IMR-90 (cell line): Measurements from ENCODE around the gene KDM5B. TPM values are rescaled to one million over a fixed set of nuclear protein-coding genes. Genes with fewer than 3 reads are reported as not detected.

Source experiments
- ATAC-seq: fragments of 200-7000 bp; cut with Tn5 transposase; 2 replicates; pipeline ENCODE4 v1.9.1; 2020; ENCODE audit warnings: low read depth, mild to moderate bottlenecking, moderate library complexity
- BruUV-seq: library from RNA; stranded (reverse); fragments of 400-500 nt; replicated peaks from 2 replicates; lab custom pipeline; 2021; lab: Mats Ljungman, UMichigan
- CTCF ChIA-PET: fragments of 300-600 bp; formaldehyde crosslinking; extraction: SDS; loops from one replicate; lab custom pipeline; 2021; ENCODE audit warnings: antibody characterized with exemption; lab: Yijun Ruan, JAX
- POLR2A ChIA-PET: fragments of 300-600 bp; sonication (Branson Sonifier 250); formaldehyde crosslinking; loops from one replicate; lab custom pipeline; 2022; ENCODE audit warnings: antibody characterized with exemption; ENCODE audit not compliant: unreplicated experiment; lab: Charles Lee
- DNase-seq: peaks from one replicate; pipeline ENCODE4 v3.0.0; 2013
- H2AFZ ChIP-seq: replicated peaks from 2 replicates; pipeline ENCODE3; 2013; ENCODE audit warnings: low read length, mild to moderate bottlenecking; ENCODE audit not compliant: poor library complexity
- H2AK5ac ChIP-seq: 2 replicates; pipeline ENCODE4 v1.6.1; 2013; ENCODE audit warnings: low read depth, low read length, inconsistent platforms
- H2AK9ac ChIP-seq: replicated peaks from 2 replicates; pipeline ENCODE3; 2013; ENCODE audit warnings: mild to moderate bottlenecking, low read depth, low read length, moderate library complexity; ENCODE audit not compliant: poor library complexity
- H2BK120ac ChIP-seq: 2 replicates; pipeline ENCODE4 v1.6.1; 2013; ENCODE audit warnings: low read depth, low read length, inconsistent platforms
- H2BK15ac ChIP-seq: 3 replicates; pipeline ENCODE4 v1.6.1; 2013; ENCODE audit warnings: low read depth, low read length, inconsistent platforms
- H2BK20ac ChIP-seq: 2 replicates; pipeline ENCODE4 v1.6.1; 2013; ENCODE audit warnings: low read depth, mild to moderate bottlenecking, inconsistent platforms, low read length, moderate library complexity
- H2BK5ac ChIP-seq: 2 replicates; pipeline ENCODE4 v1.6.1; 2013; ENCODE audit warnings: mild to moderate bottlenecking, low read depth, low read length, inconsistent platforms; ENCODE audit not compliant: poor library complexity, severe bottlenecking
- H3K14ac ChIP-seq: replicated peaks from 2 replicates; pipeline ENCODE4 v1.6.1; 2013; ENCODE audit warnings: low read depth, low read length, inconsistent platforms
- H3K18ac ChIP-seq: 2 replicates; pipeline ENCODE4 v1.6.1; 2013; ENCODE audit warnings: low read depth, low read length, control low read depth
- H3K23ac ChIP-seq: 2 replicates; pipeline ENCODE4 v1.6.1; 2013; ENCODE audit warnings: low read depth, low read length, inconsistent platforms
- H3K27ac ChIP-seq: 2 replicates; pipeline ENCODE4 v1.5.1; 2013; ENCODE audit warnings: mild to moderate bottlenecking, control low read depth, low read length; ENCODE audit not compliant: insufficient read depth
- H3K27me3 ChIP-seq: 2 replicates; pipeline ENCODE4 v1.6.1; 2013; ENCODE audit warnings: low read length; ENCODE audit not compliant: control insufficient read depth, insufficient read depth
- H3K36me3 ChIP-seq: 2 replicates; pipeline ENCODE4 v1.6.1; 2013; ENCODE audit warnings: low read length, mixed read lengths; ENCODE audit not compliant: control insufficient read depth, insufficient read depth
- H3K4ac ChIP-seq: 2 replicates; pipeline ENCODE4 v1.6.1; 2013; ENCODE audit warnings: low read depth, low read length, inconsistent platforms
- H3K4me1 ChIP-seq: 2 replicates; pipeline ENCODE4 v1.6.1; 2013; ENCODE audit warnings: low read length, mixed read lengths; ENCODE audit not compliant: control insufficient read depth, insufficient read depth
- H3K4me2 ChIP-seq: 2 replicates; pipeline ENCODE4 v1.6.1; 2013; ENCODE audit warnings: low read depth, mild to moderate bottlenecking, control low read depth, low read length, moderate library complexity
- H3K4me3 ChIP-seq: 2 replicates; pipeline ENCODE4 v1.5.1; 2013; ENCODE audit warnings: low read depth, mild to moderate bottlenecking, control low read depth, low read length, moderate library complexity; ENCODE audit not compliant: insufficient read depth
- H3K56ac ChIP-seq: 2 replicates; pipeline ENCODE4 v1.6.1; 2013; ENCODE audit warnings: low read length, inconsistent platforms; ENCODE audit not compliant: insufficient read depth; ENCODE audit errors: extremely low read depth
- H3K79me1 ChIP-seq, 2 experiments: 2 replicates each; pipeline ENCODE4 v1.6.1; 2013; ENCODE audit warnings: low read length in 2 of 2, inconsistent platforms in 1 of 2, low read depth in 1 of 2
- H3K9ac ChIP-seq: 2 replicates; pipeline ENCODE4 v1.6.1; 2013; ENCODE audit warnings: low read depth, low read length, control low read depth
- H3K9me1 ChIP-seq: 2 replicates; pipeline ENCODE4 v1.6.1; 2013; ENCODE audit warnings: low read length, inconsistent platforms; ENCODE audit not compliant: insufficient read depth
- H3K9me3 ChIP-seq: 2 replicates; pipeline ENCODE4 v1.6.1; 2013; ENCODE audit warnings: low read length; ENCODE audit not compliant: control insufficient read depth, insufficient read depth
- H4K20me1 ChIP-seq: 2 replicates; pipeline ENCODE4 v1.6.1; 2013; ENCODE audit warnings: low read length, inconsistent platforms; ENCODE audit not compliant: insufficient read depth
- H4K5ac ChIP-seq: 2 replicates; pipeline ENCODE4 v1.6.1; 2013; ENCODE audit warnings: mild to moderate bottlenecking, low read depth, low read length, control low read depth
- H4K8ac ChIP-seq, 2 experiments: 2 replicates each; pipeline ENCODE4 v1.6.1; 2013; ENCODE audit warnings: low read depth in 2 of 2, low read length in 2 of 2, control low read depth in 1 of 2, inconsistent platforms in 1 of 2
- H4K91ac ChIP-seq: 2 replicates; pipeline ENCODE4 v1.6.1; 2013; ENCODE audit warnings: low read depth, low read length, inconsistent platforms; ENCODE audit not compliant: insufficient read depth
- BHLHE40 ChIP-seq: fragments of 150-350 bp; IDR thresholded peaks from 2 replicates; pipeline ENCODE4 v1.6.1; 2016; ENCODE audit warnings: mild to moderate bottlenecking, low read depth, low read length
- CEBPB ChIP-seq: IDR thresholded peaks from 2 replicates; pipeline ENCODE4 v1.6.1; 2012; ENCODE audit warnings: low read depth, low read length, improper control_type of control experiment
- CHD1 ChIP-seq: IDR thresholded peaks from 2 replicates; pipeline ENCODE4 v1.6.1; 2012; ENCODE audit warnings: low read depth, low read length, improper control_type of control experiment
- ELK1 ChIP-seq: fragments of 150-350 bp; IDR thresholded peaks from 2 replicates; pipeline ENCODE4 v1.6.1; 2016; ENCODE audit warnings: low read depth, mild to moderate bottlenecking, low read length, moderate library complexity, borderline replicate concordance
- FOS ChIP-seq: fragments of 150-350 bp; IDR thresholded peaks from 2 replicates; pipeline ENCODE4 v1.6.1; 2016; ENCODE audit warnings: low read depth, low read length
- MAFK ChIP-seq: IDR thresholded peaks from 2 replicates; pipeline ENCODE4 v1.6.1; 2012; ENCODE audit warnings: low read depth, low read length, improper control_type of control experiment
- MAZ ChIP-seq: IDR thresholded peaks from 2 replicates; pipeline ENCODE4 v1.6.1; 2012; ENCODE audit warnings: low read depth, mild to moderate bottlenecking, low read length, improper control_type of control experiment, moderate library complexity, borderline replicate concordance
- MXI1 ChIP-seq: IDR thresholded peaks from 2 replicates; pipeline ENCODE4 v1.6.1; 2012; ENCODE audit warnings: low read depth, mild to moderate bottlenecking, low read length, moderate library complexity, borderline replicate concordance
- NFE2L2 ChIP-seq: fragments of 150-350 bp; IDR thresholded peaks from 2 replicates; pipeline ENCODE4 v1.6.1; 2016; ENCODE audit warnings: low read depth, mild to moderate bottlenecking, low read length
- RCOR1 ChIP-seq: IDR thresholded peaks from 2 replicates; pipeline ENCODE4 v1.6.1; 2012; ENCODE audit warnings: mild to moderate bottlenecking, low read length, improper control_type of control experiment; ENCODE audit not compliant: insufficient replicate concordance
- RFX5 ChIP-seq: IDR thresholded peaks from 2 replicates; pipeline ENCODE4 v1.8.0; 2012; ENCODE audit warnings: low read depth, mild to moderate bottlenecking, low read length, moderate library complexity
- WGBS, 2 experiments: methylation state at CpG; one replicate each; pipeline versions ENCODE4 v1.1.5 to v1.1.7; 2013; ENCODE audit warnings: missing lambda C conversion rate in 2 of 2; ENCODE audit not compliant: insufficient read length in 1 of 2; ENCODE audit errors: extremely low coverage in 2 of 2; 5-methylcytosine and 5-hydroxymethylcytosine counted together
- dilution Hi-C: fragments of 300-500 bp; cut with HindIII; formaldehyde crosslinking; loops from one replicate; pipeline ENCODE4 v1.14.3; 2018; ENCODE audit warnings: low sequenced_read_pairs; ENCODE audit not compliant: unreplicated experiment
- in situ Hi-C: fragments of 300-500 bp; cut with MboI; formaldehyde crosslinking; loops from 3 replicates; pipeline ENCODE4 v1.14.3; 2019; ENCODE audit warnings: low sequenced_read_pairs, inconsistent platforms, mixed read lengths
- intact Hi-C: fragments of 100-400 bp; cut with micrococcal nuclease; formaldehyde crosslinking; loops from 2 replicates; pipeline ENCODE4 v1.10.0; 2022
- polyA plus RNA-seq, 3 experiments: library from polyadenylated mRNA; depleted of rRNA; stranded (reverse); fragments of >200 nt; gene quantifications; 2 replicates each; pipeline ENCODE4 v1.2.3, GENCODE V29; 2012; ENCODE audit warnings: low replicate concordance in 1 of 3
- total RNA-seq: library from RNA; depleted of rRNA; stranded (reverse); fragments of >200 nt; gene quantifications from 2 replicates; pipeline ENCODE4 v1.2.3, GENCODE V29; 2012

The KDM5B gene
- total and polyA plus RNA-seq, 2 of the 4 experiments (the other 2 are of a cell fraction), result 28.8 to 82.1 TPM

- TF ChIP-seq FOS (no peak), CHD1 (no peak), ELK1 (no peak), CEBPB (no peak), NFE2L2 (no peak), RFX5 (no peak), BHLHE40 (no peak), MAFK (no peak), MAZ (no peak), RCOR1 (no peak), MXI1 (no peak)
Measured at GRCh38 chr1:202791077-202791747, 17.0 kb downstream of the KDM5B start.

More at GRCh38 chr1:202791077-202791747, 17.0 kb downstream of the KDM5B start:
- Histone ChIP-seq H3K18ac (no peak overlapping the region), H3K14ac (no peak overlapping the region), H3K79me1 (peaks cover 14 to 82% of the 10 kb centered on the region in 2 experiments), H3K9ac (no peak overlapping the region), H2BK15ac (no peak overlapping the region), H4K8ac (no peak overlapping the region), H2AFZ (no peak overlapping the region), H3K36me3 (peaks cover 4% of the 10 kb centered on the region), H2BK120ac (no peak overlapping the region), H2BK5ac (no peak overlapping the region), H3K9me3 (no peaks in the 10 kb centered on the region), H3K4me3 (no peak overlapping the region), H2AK9ac (no peak overlapping the region), H4K91ac (no peak overlapping the region), H3K56ac (no peak overlapping the region), H3K4me1 (no peaks in the 10 kb centered on the region), H3K23ac (no peak overlapping the region), H3K4me2 (no peak overlapping the region), H2BK20ac (no peak overlapping the region), H4K20me1 (peaks cover 100% of the 10 kb centered on the region), H3K4ac (no peak overlapping the region), H3K27ac (no peak overlapping the region), H2AK5ac (no peak overlapping the region), H3K27me3 (no peaks in the 10 kb centered on the region), H3K9me1 (peaks cover 15% of the 10 kb centered on the region), H4K5ac (no peak overlapping the region)
- no peak for ATAC-seq
- no TSS peak for BruUV-seq
- CTCF ChIA-PET, result interaction anchor here (0.9 to 1.4 kb wide), 2 partner anchors 9 kb away, joined by 3 to 4 read pairs; no protein-coding TSS in a partner anchor
- in situ Hi-C loops (no loop called here), dilution Hi-C loops (no loop called here), intact Hi-C loops (no loop called here)
- POLR2A ChIA-PET, result no interaction called here
- no CpG with 5 or more reads among the region's 4 CpGs for WGBS, 2 experiments
- no peak for DNase-seq
